Endothelial cell of umbilical vein (primary cell): Measurements from ENCODE around the gene PTPRH. TPM values are rescaled to one million over a fixed set of nuclear protein-coding genes. Genes with fewer than 3 reads are reported as not detected.

Source experiments
- BruUV-seq: library from RNA; stranded (reverse); fragments of 400-500 nt; replicated peaks from 2 replicates; lab custom pipeline; 2021; lab: Mats Ljungman, UMichigan
- CTCF ChIA-PET: fragments of 300-600, 350-600 bp; sonication (Branson Sonifier 250); formaldehyde crosslinking; loops from one replicate; lab custom pipeline; 2021; ENCODE audit warnings: antibody characterized with exemption, inconsistent platforms; lab: Charles Lee
- POLR2A ChIA-PET: fragments of 300-600, 350-600 bp; sonication (Branson Sonifier 250); formaldehyde crosslinking; loops from one replicate; lab custom pipeline; 2021; ENCODE audit warnings: antibody characterized with exemption, inconsistent platforms; lab: Charles Lee
- DNase-seq: peaks from one replicate; pipeline ENCODE4 v3.0.0-alpha.2; 2011; ENCODE audit warnings: low read depth, low spot score
- FAIRE-seq: peaks from 2 replicates; lab custom pipeline; 2011; peaks lifted over from hg19 to GRCh38; lab: Jason Lieb, UNC
- H2AFZ ChIP-seq: 2 replicates; pipeline ENCODE4 v1.6.0; 2012; ENCODE audit warnings: low read depth, low read length, control low read depth, inconsistent platforms
- H3K27ac ChIP-seq: 2 replicates; pipeline ENCODE4 v1.5.1; 2011; ENCODE audit warnings: low read depth, mild to moderate bottlenecking, control low read depth, low read length, moderate library complexity; ENCODE audit not compliant: insufficient read depth
- H3K27me3 ChIP-seq, 2 experiments: 2 replicates each; pipeline versions ENCODE4 v1.6.0 to v1.6.1; 2011; ENCODE audit warnings: low read length in 2 of 2, mixed read lengths in 1 of 2; ENCODE audit not compliant: control insufficient read depth in 2 of 2, insufficient read depth in 2 of 2
- H3K36me3 ChIP-seq, 2 experiments: 2 replicates in 1 of 2; 3 replicates in 1 of 2; pipeline ENCODE4 v1.5.1; 2011; ENCODE audit warnings: low read length in 2 of 2, mild to moderate bottlenecking in 1 of 2, moderate library complexity in 1 of 2; ENCODE audit not compliant: control insufficient read depth in 2 of 2, insufficient read depth in 2 of 2; ENCODE audit errors: extremely low read depth in 1 of 2
- H3K4me1 ChIP-seq: 3 replicates; pipeline ENCODE4 v1.5.1; 2011; ENCODE audit warnings: mild to moderate bottlenecking, low read length; ENCODE audit not compliant: control insufficient read depth, insufficient read depth; ENCODE audit errors: extremely low read depth
- H3K4me2 ChIP-seq: 2 replicates; pipeline ENCODE4 v1.6.1; 2011; ENCODE audit warnings: low read length, control low read depth, mixed read lengths; ENCODE audit not compliant: insufficient read depth
- H3K4me3 ChIP-seq, 3 experiments: fragments of 200-600 bp in 1 of 3; sonication (generic), shearing (Covaris generic) in 1 of 3; replicated peaks in 1 of 3; 2 replicates each; pipeline ENCODE4 v1.5.1; 2011 to 2016; ENCODE audit warnings: control low read depth in 3 of 3, low read length in 3 of 3, mild to moderate bottlenecking in 2 of 3, inconsistent platforms in 1 of 3, low read depth in 1 of 3, moderate library complexity in 1 of 3; ENCODE audit not compliant: insufficient read depth in 1 of 3
- H3K79me2 ChIP-seq: 2 replicates; pipeline ENCODE4 v1.6.0; 2012; ENCODE audit warnings: low read length, inconsistent platforms; ENCODE audit not compliant: control insufficient read depth, insufficient read depth
- H3K9ac ChIP-seq: replicated peaks from 2 replicates; pipeline ENCODE3; 2011; ENCODE audit warnings: low read length, control low read depth; ENCODE audit not compliant: insufficient read depth; ENCODE audit errors: extremely low read depth
- H3K9me1 ChIP-seq: replicated peaks from 3 replicates; pipeline ENCODE4 v1.6.0; 2011; ENCODE audit warnings: mild to moderate bottlenecking, low read length; ENCODE audit not compliant: control insufficient read depth, insufficient read depth; ENCODE audit errors: extremely low read depth
- H3K9me3 ChIP-seq: replicated peaks from 2 replicates; pipeline ENCODE4 v1.5.1; 2012; ENCODE audit warnings: low read length, inconsistent platforms; ENCODE audit not compliant: control insufficient read depth, insufficient read depth
- H4K20me1 ChIP-seq: replicated peaks from 2 replicates; pipeline ENCODE3; 2011; ENCODE audit warnings: mild to moderate bottlenecking, low read length; ENCODE audit not compliant: control insufficient read depth, insufficient read depth; ENCODE audit errors: extremely low read depth
- EZH2 ChIP-seq: IDR thresholded peaks from 2 replicates; pipeline ENCODE4 v1.6.1; 2012; ENCODE audit warnings: borderline replicate concordance, low read depth, mild to moderate bottlenecking, moderate library complexity, low read length, inconsistent platforms; ENCODE audit not compliant: severe bottlenecking
- FOS ChIP-seq: IDR thresholded peaks from 2 replicates; pipeline ENCODE4 v1.6.1; 2011; ENCODE audit warnings: mild to moderate bottlenecking, low read length, moderate library complexity, borderline replicate concordance; ENCODE audit not compliant: insufficient read depth
- GATA2 ChIP-seq: IDR thresholded peaks from 2 replicates; pipeline ENCODE4 v1.7.0; 2011; ENCODE audit warnings: low read depth, mild to moderate bottlenecking, moderate library complexity, mixed read lengths, low read length; ENCODE audit not compliant: insufficient read length, insufficient read depth
- JUN ChIP-seq: IDR thresholded peaks from 2 replicates; pipeline ENCODE4 v1.6.1; 2011; ENCODE audit warnings: borderline replicate concordance, low read depth; ENCODE audit not compliant: insufficient read length, insufficient read depth
- MYC ChIP-seq: IDR thresholded peaks from one replicate; pipeline ENCODE4 v1.6.1; 2011; ENCODE audit warnings: mild to moderate bottlenecking, low read depth, low read length
- POLR2A ChIP-seq: IDR thresholded peaks from 2 replicates; pipeline ENCODE4 v1.6.1; 2012; ENCODE audit warnings: low read depth, mild to moderate bottlenecking, control low read depth, low read length
- POLR2AphosphoS5 ChIP-seq: IDR thresholded peaks from 2 replicates; pipeline ENCODE4 v1.6.1; 2012; ENCODE audit warnings: low read depth, mild to moderate bottlenecking, control low read depth, low read length, moderate library complexity; ENCODE audit not compliant: insufficient read depth
- dilution Hi-C: fragments of 300-500 bp; cut with MboI; formaldehyde crosslinking; loops from one replicate; pipeline ENCODE4 v1.15.0; 2019; ENCODE audit warnings: low sequenced_read_pairs; ENCODE audit not compliant: extremely low pct_ligation_motif_present
- intact Hi-C: fragments of 100-400 bp; cut with micrococcal nuclease; formaldehyde crosslinking; loops from one replicate; pipeline ENCODE4 v1.10.0; 2022
- polyA plus RNA-seq, 4 experiments: library from polyadenylated mRNA; depleted of rRNA in 3 of 4; stranded (reverse) in 3 of 4; unstranded in 1 of 4; fragments of >200 nt; gene quantifications; 2 replicates each; pipeline versions ENCODE4 v1.2.1 to v1.2.3, GENCODE V29; 2011 to 2012; ENCODE audit warnings: missing spikeins in 1 of 4
- total RNA-seq: library from RNA; stranded (reverse); gene quantifications from 2 replicates; pipeline ENCODE4 v1.2.3, GENCODE V29; 2021
- TF ChIP-seq, protein P1 (sequence below), 2 donors: IDR thresholded peaks; 1 replicate in 1 of 2; 2 replicates in 1 of 2; pipeline ENCODE4 v1.5.1; 2011; ENCODE audit warnings: low read length in 2 of 2, mild to moderate bottlenecking in 2 of 2, moderate library complexity in 2 of 2, control low read depth in 1 of 2, inconsistent platforms in 1 of 2, low read depth in 1 of 2; ENCODE audit not compliant: insufficient read depth in 1 of 2; ENCODE audit errors: extremely low read depth in 1 of 2
- TF ChIP-seq, protein P2 (sequence below): IDR thresholded peaks from 2 replicates; pipeline ENCODE4 v1.6.1; 2011; ENCODE audit not compliant: insufficient read depth, insufficient read length

PTPRH gene
- total and polyA plus RNA-seq, 2 donors (not counting 3 experiments of a cell fraction or from before 2014, with no cell fraction given): 0.14 to 1.00 TPM

DNA sequence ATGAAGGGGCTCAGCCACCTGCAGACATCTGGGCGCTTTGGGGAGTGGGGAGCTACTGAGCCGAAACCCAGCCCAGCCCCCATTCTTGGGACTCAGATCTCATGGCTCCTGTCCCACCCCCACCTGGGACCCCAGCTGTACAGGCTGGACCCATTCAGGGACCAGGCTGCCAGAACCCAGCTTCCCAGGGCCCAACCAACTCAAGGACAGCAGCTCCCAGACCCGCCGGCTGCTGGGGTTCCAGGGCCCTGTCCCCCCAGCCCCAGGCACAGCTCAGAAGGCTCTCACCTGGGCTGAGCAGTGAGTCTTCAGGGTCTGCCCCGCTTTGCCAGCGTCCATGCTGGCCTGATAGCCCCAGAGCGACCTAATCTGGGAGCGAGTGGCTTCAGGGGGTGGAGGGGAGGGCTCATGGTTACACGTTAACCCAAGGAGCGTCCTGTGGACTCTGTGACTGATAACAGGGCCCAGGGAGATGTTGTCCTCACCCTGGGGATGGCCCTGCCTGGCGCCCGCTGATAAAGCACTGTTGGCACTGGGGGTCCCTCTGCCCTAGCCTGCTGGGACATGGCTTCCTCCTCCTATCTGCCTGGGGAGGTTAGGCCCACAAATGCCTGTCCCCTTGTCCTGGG lies 19.2 kb upstream of the PTPRH start, which contains the start of gene TMEM86B:
TSS of gene TMEM86B (minus strand) at position 361 of the 629 bp plus-strand sequence. CDS start at position 339, 22 bp downstream.
- H3K36me3 ChIP-seq: peaks cover 0 to 43% of the 10 kb centered on the region in 2 experiments
- H3K27me3 ChIP-seq: no peaks in the 10 kb centered on the region
- dilution Hi-C loops: no loop called here
- POLR2A ChIA-PET: no interaction called here
- no peak within 1 kb of the TSS for H3K4me2 ChIP-seq
- H3K27ac ChIP-seq: no peak within 1 kb of the TSS
- no peak for TF ChIP-seq MYC
- TF ChIP-seq GATA2: no peak
- TF ChIP-seq FOS: no peak
- no peak for TF ChIP-seq POLR2AphosphoS5
- TF ChIP-seq, protein P1, sequence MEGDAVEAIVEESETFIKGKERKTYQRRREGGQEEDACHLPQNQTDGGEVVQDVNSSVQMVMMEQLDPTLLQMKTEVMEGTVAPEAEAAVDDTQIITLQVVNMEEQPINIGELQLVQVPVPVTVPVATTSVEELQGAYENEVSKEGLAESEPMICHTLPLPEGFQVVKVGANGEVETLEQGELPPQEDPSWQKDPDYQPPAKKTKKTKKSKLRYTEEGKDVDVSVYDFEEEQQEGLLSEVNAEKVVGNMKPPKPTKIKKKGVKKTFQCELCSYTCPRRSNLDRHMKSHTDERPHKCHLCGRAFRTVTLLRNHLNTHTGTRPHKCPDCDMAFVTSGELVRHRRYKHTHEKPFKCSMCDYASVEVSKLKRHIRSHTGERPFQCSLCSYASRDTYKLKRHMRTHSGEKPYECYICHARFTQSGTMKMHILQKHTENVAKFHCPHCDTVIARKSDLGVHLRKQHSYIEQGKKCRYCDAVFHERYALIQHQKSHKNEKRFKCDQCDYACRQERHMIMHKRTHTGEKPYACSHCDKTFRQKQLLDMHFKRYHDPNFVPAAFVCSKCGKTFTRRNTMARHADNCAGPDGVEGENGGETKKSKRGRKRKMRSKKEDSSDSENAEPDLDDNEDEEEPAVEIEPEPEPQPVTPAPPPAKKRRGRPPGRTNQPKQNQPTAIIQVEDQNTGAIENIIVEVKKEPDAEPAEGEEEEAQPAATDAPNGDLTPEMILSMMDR (IDR thresholded peaks at IDR 0.05; ENCODE audit: extremely low read depth in 1 of 2, insufficient read depth in 1 of 2, low read depth in 1 of 2, low read length in 2 of 2): no peak
- TF ChIP-seq EZH2: no peak
- TF ChIP-seq, protein P2, sequence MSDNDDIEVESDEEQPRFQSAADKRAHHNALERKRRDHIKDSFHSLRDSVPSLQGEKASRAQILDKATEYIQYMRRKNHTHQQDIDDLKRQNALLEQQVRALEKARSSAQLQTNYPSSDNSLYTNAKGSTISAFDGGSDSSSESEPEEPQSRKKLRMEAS: no peak
- TF ChIP-seq POLR2A: no peak
- no peak for TF ChIP-seq JUN
- FAIRE-seq: no peak
- no peak within 1 kb of the TSS for H3K4me3 ChIP-seq
- no peaks in the 10 kb centered on the region for H3K9me1 ChIP-seq
- no peak within 1 kb of the TSS for H3K9ac ChIP-seq
- CTCF ChIA-PET: no interaction called here
- no peaks in the 10 kb centered on the region for H3K79me2 ChIP-seq
- no peaks in the 10 kb centered on the region for H4K20me1 ChIP-seq
- H3K4me1 ChIP-seq: no peaks in the 10 kb centered on the region
- H2AFZ ChIP-seq: no peak within 1 kb of the TSS
- no peak for DNase-seq
- intact Hi-C loops: no loop called here
- no TSS peak for BruUV-seq
- no peaks in the 10 kb centered on the region for H3K9me3 ChIP-seq
